ENCODE results near the gene MTHFS.

GRCh38 chr15:79860661-79861060 is 36.2 kb downstream of the MTHFS start:
- TF ChIP-seq POLR2A (IDR thresholded peaks at IDR 0.05; ENCODE audit: low read length) (no peak), GATA1 (IDR thresholded peaks at IDR 0.05; ENCODE audit: low read depth, low read length) (no peak)
